LHCN-M2 (cell line): ENCODE results near the gene TMC1. TPM values are rescaled to one million over a fixed set of nuclear protein-coding genes. Genes with fewer than 3 reads are reported as not detected.

ENCODE experiments used
- DNase-seq: peaks from one replicate; pipeline ENCODE4 v3.0.0-alpha.2; 2012; ENCODE audit warnings: low read depth
- total RNA-seq: library from RNA; depleted of rRNA; stranded (reverse); fragments of >200 nt; gene quantifications from 2 replicates; pipeline ENCODE4 v1.2.3, GENCODE V29; 2014

Gene TMC1
- total RNA-seq, 1 experiment from 2014 or later: not detected

- DNase-seq: no peak
These were observed 159.3 kb downstream of the TMC1 start for GRCh38 chr9:72680593-72681282.

- DNase-seq: no peak
These were observed 159.8 kb downstream of the TMC1 start for GRCh38 chr9:72681283-72681630.

DNA sequence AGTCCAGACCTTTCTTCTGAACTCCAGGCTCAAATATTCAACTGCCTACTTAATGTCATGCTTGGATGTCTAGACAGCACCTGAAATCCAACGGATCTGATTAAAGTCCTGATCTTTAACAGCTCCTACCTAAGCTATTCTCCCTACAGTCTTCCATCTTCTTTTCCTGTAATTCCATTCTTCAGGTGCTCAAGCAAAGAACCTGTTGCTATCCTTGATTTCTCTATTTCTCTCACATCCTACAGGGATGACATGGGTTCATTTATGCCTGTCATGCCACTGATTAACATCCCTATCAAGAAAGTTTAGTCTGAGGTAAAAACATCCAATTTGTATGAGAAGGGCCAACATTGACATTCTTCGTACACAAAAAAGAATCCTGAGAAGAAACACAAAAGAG is 163.2 kb downstream of the TMC1 start:
- no peak for DNase-seq

- DNase-seq: no peak
These were observed 164.5 kb downstream of the TMC1 start for GRCh38 chr9:72685911-72686310.

DNA sequence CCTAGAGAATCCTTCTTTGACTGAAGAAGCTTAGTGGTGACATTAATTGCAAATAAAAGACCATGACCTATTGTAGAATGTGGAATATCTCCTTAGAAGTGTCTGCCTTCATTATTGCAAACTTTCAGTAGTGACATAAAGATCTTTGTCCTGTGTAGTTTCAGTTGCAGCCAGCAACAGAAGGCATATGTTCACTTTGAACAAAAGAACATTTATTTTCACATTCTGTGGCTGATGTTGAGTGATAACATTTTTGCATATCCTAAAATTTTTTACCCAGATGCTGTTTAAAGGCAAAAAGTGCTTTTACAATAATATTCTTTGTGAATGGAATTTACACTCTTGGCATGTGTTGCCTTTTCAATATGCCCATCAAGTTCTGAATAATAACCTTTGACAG is 165.9 kb downstream of the TMC1 start:
- DNase-seq: no peak

DNA sequence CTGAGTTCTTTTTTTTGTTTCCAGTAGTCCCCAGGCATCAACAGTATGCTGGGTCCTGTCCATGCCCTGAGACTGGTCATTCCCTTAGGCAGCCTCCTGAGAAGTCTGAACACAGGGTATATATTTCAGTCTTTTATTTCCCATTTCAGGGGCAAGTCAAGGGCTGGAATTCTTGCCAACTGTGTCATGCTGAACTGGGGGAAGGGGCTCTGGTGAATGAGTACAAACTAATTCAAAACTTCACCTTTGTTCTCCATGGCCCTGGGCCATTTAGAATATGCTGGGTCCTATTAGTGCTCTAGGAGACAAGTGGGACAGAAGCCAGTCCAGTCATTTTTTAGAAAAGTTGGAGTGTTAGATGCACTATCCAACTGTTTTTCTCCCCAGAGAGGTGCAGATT is 170.3 kb downstream of the TMC1 start:
- DNase-seq: no peak

DNA sequence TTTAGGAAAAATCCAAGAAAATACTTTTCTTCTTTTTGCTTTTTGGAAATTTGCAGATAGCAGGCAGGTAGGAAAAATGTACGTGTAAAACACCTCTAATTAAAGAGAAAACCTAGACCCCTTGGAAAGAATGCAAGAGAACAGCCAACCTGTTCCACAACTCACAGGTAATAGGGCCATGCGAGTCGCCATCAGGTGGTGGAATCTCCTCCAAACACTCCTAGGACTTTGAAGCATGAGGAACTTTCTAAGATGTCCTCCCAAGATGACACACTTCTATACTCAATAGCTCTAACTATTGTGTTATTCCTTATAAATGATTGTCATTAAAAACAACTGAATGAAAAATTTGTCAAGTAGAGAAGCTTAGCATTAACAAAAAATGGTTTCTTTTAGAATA is 174.0 kb downstream of the TMC1 start:
- DNase-seq: no peak

- DNase-seq: no peak
These were observed 175.1 kb downstream of the TMC1 start for GRCh38 chr9:72696511-72696910.

DNA sequence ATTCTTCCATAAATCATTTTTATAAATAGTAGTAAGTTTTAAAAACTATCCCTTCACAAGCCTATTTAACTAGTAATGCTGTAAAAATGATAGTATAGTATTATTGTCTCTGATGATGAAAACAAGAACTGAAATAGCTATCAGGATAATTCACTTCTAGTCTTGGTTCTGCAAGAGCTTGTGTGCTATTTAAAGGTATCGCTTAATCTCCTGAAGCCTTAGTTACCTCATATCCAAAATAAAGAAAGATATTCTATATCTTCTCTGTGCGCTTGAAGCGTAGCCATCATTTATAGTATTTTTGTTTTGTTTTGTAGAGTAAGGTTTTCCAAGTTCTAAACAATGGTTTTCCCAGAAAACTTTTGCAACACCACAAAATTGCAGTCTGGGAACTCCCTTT is 180.1 kb downstream of the TMC1 start:
- no peak for DNase-seq

DNA sequence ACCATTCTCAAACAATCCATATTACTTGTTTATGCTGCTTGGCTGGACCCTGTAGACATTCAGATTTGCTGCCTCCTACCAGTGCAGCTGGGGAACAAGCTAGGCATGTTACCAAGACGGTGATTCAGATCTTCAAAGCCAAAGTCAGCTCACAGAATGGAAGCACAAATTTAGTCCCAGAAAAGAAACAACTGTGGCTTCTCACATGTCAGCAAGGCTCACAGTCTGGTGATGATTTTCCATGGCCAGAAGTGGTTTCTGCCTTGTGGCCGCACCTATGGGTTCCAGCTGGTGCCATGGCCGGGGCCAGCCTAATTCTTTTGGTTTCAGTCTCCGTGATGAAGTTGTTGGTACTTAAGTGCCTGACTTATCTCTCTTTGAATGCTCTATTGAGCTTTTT is 182.2 kb downstream of the TMC1 start:
- peak; percentile 24 for DNase-seq

- DNase-seq: no peak
These were observed 183.4 kb downstream of the TMC1 start for GRCh38 chr9:72704688-72705375.

DNA sequence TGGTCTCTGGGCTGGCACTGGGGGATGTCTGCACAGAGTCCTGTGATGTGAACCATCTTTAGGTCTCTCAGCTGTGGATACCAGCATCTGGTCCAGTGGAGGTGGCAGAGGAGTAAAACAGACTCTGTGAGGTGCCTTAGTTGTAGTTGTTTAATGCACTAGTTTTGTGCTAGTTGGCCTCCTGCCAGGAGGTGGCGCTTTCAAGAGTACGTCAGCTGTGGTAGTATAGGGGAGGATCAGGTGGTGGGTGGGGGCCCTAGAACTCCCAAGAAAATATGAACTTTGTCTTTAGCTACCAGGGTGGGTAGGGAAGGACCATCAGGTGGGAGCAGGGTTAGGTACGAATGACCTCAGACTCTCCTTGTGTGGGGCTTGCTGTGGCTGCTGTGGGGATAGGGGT is 197.1 kb downstream of the TMC1 start:
- no peak for DNase-seq

GRCh38 chr9:72721067-72721466 is 199.7 kb downstream of the TMC1 start:
- no peak for DNase-seq

DNA sequence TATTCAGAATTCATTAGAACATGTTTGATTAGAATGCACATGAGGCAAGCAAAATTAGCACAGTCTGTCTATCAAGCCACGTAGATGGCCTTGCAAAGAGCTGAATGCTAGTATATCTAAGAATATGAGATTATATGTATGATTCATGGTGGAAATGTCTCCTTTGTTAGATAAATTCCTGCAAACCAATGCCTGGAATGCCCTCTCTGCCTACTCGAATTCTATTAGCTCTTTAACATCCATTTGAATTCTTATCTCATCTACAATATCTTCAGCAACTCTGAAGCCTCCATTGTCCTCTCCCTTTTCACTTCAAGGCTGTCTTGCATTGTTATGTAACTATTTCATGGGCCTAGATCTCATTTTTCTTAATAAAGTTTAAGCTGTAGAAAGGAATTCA is 205.5 kb downstream of the TMC1 start:
- DNase-seq: no peak

- DNase-seq: no peak
These were observed 206.8 kb downstream of the TMC1 start for GRCh38 chr9:72728031-72728770.

DNA sequence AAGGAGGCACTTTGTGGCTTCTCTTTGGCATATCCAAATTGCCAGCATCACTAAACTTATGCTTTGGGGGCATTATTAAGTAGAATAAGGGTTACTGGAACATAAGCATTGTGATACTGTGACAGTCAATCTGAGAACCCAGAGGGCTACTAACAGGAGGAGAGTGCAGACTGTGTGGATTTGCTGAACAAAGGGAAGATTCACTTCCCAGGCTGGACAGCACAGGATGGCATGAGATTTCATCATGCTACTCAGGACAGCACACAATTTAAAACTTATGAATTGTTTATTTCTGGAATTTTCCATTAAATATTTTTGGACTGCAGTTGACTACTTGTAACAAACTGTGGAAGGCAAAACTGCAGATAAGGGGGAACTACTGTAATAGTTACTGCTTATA is 212.5 kb downstream of the TMC1 start:
- DNase-seq: no peak

DNA sequence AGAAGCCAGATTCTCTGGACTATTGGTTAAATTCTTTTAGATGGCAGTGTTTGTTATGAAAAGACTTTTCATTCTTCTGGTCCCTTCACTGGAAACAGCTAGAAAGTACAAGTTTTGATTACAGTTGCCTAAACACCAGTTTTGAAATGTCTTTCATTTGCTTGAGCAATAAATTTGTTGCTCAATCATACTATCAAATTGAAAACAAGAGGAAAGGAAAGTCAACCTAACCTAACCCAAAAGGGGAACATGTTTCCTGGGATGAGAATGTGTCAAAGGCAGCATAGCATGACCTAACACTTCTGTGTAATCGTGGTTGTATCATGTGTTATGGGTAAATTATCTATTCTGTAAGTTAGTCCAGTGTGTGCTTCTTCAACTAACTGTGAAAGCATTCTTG is 213.2 kb downstream of the TMC1 start:
- peak; percentile 2 for DNase-seq

DNA sequence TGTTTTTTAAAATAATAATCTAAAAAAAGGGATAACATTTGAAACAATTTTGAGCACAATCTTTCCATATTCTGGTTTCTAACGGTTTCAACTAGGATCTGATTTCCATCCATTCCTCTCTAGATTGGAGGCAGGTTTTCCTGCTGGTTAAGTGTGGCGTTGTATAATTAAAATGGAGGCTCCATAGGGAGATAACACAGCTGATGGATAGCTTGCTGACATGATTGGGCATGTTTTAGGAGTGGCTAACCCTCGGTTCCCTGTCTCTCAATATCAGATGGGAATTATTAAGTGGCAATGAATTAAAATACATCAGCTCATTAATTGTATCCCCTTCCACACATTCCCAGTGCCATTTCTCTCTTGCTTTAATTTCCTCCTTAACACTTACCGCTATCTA is 222.4 kb downstream of the TMC1 start:
- DNase-seq: no peak

- DNase-seq: no peak
These were observed 227.9 kb downstream of the TMC1 start for GRCh38 chr9:72749276-72749675.

GRCh38 chr9:72751541-72751940 is 230.1 kb downstream of the TMC1 start:
- no peak for DNase-seq

- DNase-seq: peak; percentile 5
These were observed 232.0 kb downstream of the TMC1 start for GRCh38 chr9:72753266-72753893.

DNA sequence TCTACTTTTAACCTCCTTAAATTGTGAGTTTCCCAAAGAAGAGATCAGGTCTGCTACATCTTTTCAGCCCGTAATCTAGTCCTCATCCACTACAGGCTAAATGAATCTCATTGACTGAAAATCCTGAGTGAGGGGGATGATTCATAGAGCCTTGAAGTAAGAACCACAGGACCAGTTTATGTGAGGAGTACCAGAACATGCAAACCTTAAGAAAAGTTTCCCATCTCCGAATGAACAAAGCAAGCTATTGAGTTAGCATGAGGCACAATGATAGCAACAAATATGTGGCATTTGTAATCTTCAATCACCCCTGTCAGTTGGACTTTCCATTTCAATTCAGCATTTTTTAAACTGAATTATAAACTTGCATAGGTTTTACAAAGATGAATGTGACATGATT is 234.4 kb downstream of the TMC1 start:
- DNase-seq: no peak
